Endothelial cell (in vitro differentiated cells): ENCODE measurements around the gene CASK. TPM values are rescaled to one million over a fixed set of nuclear protein-coding genes. Genes with fewer than 3 reads are reported as not detected.

ENCODE experiments used
- DNase-seq: peaks from one replicate; pipeline ENCODE4 v3.0.0; 2021; ENCODE audit warnings: low spot score
- H3K27ac Mint-ChIP-seq: one replicate; pipeline ENCODE4 v1.8.0; 2021; ENCODE audit warnings: mixed read lengths, inconsistent platforms; ENCODE audit not compliant: unreplicated experiment
- H3K27me3 Mint-ChIP-seq: one replicate; pipeline ENCODE4 v1.8.0; 2021; ENCODE audit warnings: mild to moderate bottlenecking, moderate library complexity, mixed read lengths, inconsistent platforms; ENCODE audit not compliant: unreplicated experiment
- H3K36me3 Mint-ChIP-seq: one replicate; pipeline ENCODE4 v1.8.0; 2021; ENCODE audit warnings: mild to moderate bottlenecking, low read depth, mixed read lengths, inconsistent platforms; ENCODE audit not compliant: unreplicated experiment
- H3K4me1 Mint-ChIP-seq: one replicate; pipeline ENCODE4 v1.8.0; 2021; ENCODE audit warnings: mild to moderate bottlenecking, mixed read lengths, inconsistent platforms; ENCODE audit not compliant: unreplicated experiment
- H3K4me3 Mint-ChIP-seq: one replicate; pipeline ENCODE4 v1.8.0; 2021; ENCODE audit warnings: mild to moderate bottlenecking, mixed read lengths, inconsistent platforms; ENCODE audit not compliant: unreplicated experiment
- H3K9me3 Mint-ChIP-seq: one replicate; pipeline ENCODE4 v1.8.0; 2021; ENCODE audit warnings: mixed read lengths, inconsistent platforms; ENCODE audit not compliant: unreplicated experiment
- long read RNA-seq: library from polyadenylated mRNA; unstranded; transcript quantifications from one replicate; pipeline ENCODE4 v2.0.0, GENCODE V29; 2020; ENCODE audit not compliant: unreplicated experiment
- total RNA-seq: library from RNA; stranded (reverse); fragmentation: NEBNext Ultra II Directional; extraction: Animal tissue kit (Norgen Biotek cat#: 25700); gene quantifications from one replicate; pipeline ENCODE4 v1.2.1, GENCODE V29; 2021; ENCODE audit not compliant: unreplicated experiment
- TF ChIP-seq, protein P1 (sequence below): fragments of 200-600 bp; sonication (generic); IDR thresholded peaks from one replicate; pipeline ENCODE4 v1.5.0; 2021; ENCODE audit warnings: antibody characterized with exemption; ENCODE audit not compliant: unreplicated experiment

Gene CASK, protein sequence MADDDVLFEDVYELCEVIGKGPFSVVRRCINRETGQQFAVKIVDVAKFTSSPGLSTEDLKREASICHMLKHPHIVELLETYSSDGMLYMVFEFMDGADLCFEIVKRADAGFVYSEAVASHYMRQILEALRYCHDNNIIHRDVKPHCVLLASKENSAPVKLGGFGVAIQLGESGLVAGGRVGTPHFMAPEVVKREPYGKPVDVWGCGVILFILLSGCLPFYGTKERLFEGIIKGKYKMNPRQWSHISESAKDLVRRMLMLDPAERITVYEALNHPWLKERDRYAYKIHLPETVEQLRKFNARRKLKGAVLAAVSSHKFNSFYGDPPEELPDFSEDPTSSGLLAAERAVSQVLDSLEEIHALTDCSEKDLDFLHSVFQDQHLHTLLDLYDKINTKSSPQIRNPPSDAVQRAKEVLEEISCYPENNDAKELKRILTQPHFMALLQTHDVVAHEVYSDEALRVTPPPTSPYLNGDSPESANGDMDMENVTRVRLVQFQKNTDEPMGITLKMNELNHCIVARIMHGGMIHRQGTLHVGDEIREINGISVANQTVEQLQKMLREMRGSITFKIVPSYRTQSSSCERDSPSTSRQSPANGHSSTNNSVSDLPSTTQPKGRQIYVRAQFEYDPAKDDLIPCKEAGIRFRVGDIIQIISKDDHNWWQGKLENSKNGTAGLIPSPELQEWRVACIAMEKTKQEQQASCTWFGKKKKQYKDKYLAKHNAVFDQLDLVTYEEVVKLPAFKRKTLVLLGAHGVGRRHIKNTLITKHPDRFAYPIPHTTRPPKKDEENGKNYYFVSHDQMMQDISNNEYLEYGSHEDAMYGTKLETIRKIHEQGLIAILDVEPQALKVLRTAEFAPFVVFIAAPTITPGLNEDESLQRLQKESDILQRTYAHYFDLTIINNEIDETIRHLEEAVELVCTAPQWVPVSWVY
- total RNA-seq, result 62.5 TPM
- long read RNA-seq, result 0 reads

DNA sequence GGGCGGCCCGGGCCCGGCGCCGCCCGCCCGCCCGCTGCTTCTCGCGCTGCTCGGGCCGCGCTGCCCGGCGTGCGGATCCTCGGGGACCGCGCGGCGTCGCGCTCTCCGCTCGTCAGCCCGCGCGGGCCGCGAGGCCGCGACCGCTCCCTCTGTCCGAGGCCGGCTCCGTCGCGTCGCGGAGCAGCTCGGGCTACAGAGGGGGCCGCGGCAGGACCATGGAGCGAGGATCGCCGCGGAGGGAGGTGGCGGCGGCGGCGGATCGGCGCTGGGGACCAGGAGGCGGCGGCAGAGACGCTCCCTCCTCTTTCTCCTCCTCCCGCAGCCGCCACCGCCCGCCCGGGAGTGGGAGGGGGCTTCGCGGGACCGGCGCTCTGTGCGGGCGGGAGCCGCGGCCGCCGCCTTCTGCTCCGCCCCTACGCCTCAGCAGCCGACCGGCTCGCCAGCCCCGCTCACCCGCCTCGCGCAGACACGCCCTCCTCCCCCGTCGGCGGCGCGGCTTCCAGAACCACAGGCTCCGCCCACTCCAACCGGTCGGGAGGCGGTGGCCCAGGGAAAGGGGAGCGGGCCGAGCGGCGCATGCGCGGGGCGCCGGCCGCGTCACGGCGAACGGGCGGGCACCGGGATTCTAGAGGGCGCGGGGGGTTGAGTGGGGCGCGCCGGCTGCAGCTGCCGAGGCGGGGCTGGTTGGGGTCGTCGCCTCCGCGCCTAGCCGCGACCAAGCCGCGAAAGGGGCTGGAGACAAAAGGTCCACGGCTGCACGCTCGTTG, at the start of gene CASK:
Gene CASK (minus strand): TSS at position 344 of the 767 bp plus-strand sequence. CDS start 566 bp downstream, outside the sequence.
- peaks cover 6% of the 10 kb centered on the region for H3K4me1 Mint-ChIP-seq
- H3K27me3 Mint-ChIP-seq, result peaks cover 1% of the 10 kb centered on the region
- TF ChIP-seq, protein P1, sequence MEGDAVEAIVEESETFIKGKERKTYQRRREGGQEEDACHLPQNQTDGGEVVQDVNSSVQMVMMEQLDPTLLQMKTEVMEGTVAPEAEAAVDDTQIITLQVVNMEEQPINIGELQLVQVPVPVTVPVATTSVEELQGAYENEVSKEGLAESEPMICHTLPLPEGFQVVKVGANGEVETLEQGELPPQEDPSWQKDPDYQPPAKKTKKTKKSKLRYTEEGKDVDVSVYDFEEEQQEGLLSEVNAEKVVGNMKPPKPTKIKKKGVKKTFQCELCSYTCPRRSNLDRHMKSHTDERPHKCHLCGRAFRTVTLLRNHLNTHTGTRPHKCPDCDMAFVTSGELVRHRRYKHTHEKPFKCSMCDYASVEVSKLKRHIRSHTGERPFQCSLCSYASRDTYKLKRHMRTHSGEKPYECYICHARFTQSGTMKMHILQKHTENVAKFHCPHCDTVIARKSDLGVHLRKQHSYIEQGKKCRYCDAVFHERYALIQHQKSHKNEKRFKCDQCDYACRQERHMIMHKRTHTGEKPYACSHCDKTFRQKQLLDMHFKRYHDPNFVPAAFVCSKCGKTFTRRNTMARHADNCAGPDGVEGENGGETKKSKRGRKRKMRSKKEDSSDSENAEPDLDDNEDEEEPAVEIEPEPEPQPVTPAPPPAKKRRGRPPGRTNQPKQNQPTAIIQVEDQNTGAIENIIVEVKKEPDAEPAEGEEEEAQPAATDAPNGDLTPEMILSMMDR, result no peak
- H3K27ac Mint-ChIP-seq, result peak within 1 kb of the TSS; percentile 84
- peak; percentile 87 for DNase-seq
- no peaks in the 10 kb centered on the region for H3K9me3 Mint-ChIP-seq
- no peaks in the 10 kb centered on the region for H3K36me3 Mint-ChIP-seq
- H3K4me3 Mint-ChIP-seq, result peak within 1 kb of the TSS; percentile 98

DNA sequence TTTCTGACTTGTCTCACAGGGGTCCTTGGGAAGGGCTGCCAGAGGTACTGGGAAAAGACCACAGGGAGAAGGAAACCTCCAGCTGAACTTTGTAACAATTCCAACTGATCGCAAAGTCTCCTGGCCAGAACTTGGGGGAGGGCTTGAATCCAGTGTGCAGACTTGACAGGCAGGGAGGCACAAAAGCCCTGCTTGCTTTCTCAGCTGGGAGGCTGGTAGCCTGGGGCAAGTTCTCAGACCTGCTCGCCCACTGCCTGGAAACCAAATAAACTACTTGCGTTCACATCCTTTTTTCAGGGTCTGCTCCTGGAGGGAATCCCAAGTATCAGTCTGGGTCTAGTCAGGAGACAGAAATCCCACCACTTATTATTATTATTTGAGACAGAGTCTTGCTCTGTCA, 48.0 kb upstream of the CASK start:
- H3K27me3 Mint-ChIP-seq, result no peaks in the 10 kb centered on the region
- H3K4me1 Mint-ChIP-seq, result peaks cover 3% of the 10 kb centered on the region
- no peaks in the 10 kb centered on the region for H3K36me3 Mint-ChIP-seq
- H3K27ac Mint-ChIP-seq, result no peak overlapping the region
- H3K9me3 Mint-ChIP-seq, result no peaks in the 10 kb centered on the region
- H3K4me3 Mint-ChIP-seq, result no peak overlapping the region
- no peak for DNase-seq
- TF ChIP-seq, protein P1, result no peak

DNA sequence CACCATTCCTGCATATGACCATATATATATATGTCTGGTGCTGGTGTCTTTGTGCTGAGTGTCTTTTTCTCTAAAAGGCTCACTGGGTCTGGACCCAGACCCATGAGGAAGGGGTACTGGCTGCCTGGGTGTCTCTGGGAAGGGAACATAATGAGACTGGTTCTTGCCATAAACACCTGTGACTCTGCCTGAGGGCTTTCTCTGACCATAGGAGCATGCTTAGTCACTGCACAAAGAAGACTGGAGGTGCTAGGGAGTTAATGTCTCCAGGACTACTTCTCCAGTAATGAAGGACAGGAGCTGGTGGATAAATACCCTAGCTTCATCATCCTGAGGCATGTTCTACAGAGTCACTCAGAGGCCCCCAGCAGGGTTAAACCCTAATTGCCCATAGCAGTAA, 47.1 kb upstream of the CASK start:
- no peak overlapping the region for H3K27ac Mint-ChIP-seq
- H3K27me3 Mint-ChIP-seq, result no peaks in the 10 kb centered on the region
- TF ChIP-seq, protein P1, result peak; percentile 33
- no peak overlapping the region for H3K4me3 Mint-ChIP-seq
- H3K4me1 Mint-ChIP-seq, result peaks cover 3% of the 10 kb centered on the region
- H3K36me3 Mint-ChIP-seq, result no peaks in the 10 kb centered on the region
- no peak for DNase-seq
- H3K9me3 Mint-ChIP-seq, result no peaks in the 10 kb centered on the region

DNA sequence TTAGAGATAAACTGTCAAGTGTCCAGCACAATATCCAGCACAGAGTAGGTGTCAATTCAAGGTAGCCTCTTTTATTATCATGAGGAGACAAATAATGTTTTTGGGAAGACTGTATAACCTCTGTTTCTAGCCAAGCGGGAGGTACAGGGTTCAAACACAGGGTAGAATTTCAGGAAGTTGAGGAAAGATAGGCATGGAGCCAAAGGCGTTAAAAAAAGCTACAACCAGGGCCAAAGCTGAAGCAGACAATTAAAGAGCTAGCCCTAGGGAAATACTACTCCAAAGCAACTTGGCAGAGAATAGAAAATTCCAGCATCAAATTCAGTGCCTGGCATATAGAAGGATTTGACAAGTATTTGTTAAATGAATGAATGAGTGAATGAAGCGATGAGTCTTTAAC, 40.0 kb upstream of the CASK start:
- no peak overlapping the region for H3K27ac Mint-ChIP-seq
- no peaks in the 10 kb centered on the region for H3K27me3 Mint-ChIP-seq
- no peak overlapping the region for H3K4me3 Mint-ChIP-seq
- H3K4me1 Mint-ChIP-seq, result no peaks in the 10 kb centered on the region
- no peaks in the 10 kb centered on the region for H3K9me3 Mint-ChIP-seq
- TF ChIP-seq, protein P1, result no peak
- no peaks in the 10 kb centered on the region for H3K36me3 Mint-ChIP-seq
- DNase-seq, result no peak
